Osteocyte (in vitro differentiated cells): Measurements from ENCODE around the gene SH3BP5L. TPM values are rescaled to one million over a fixed set of nuclear protein-coding genes. Genes with fewer than 3 reads are reported as not detected.
A peak's percentile ranks its signal among the peaks of the same experiment; 100 is the strongest.

Experiments
- DNase-seq: peaks from one replicate; pipeline ENCODE4 v3.0.0; 2021; ENCODE audit warnings: mixed read lengths; ENCODE audit not compliant: unreplicated experiment; ENCODE audit errors: extremely low spot score
- H3K27ac Mint-ChIP-seq: one replicate; pipeline ENCODE4 v1.8.0; 2021; ENCODE audit warnings: mild to moderate bottlenecking, mixed read lengths; ENCODE audit not compliant: unreplicated experiment
- H3K27me3 Mint-ChIP-seq: one replicate; pipeline ENCODE4 v1.8.0; 2021; ENCODE audit warnings: mixed read lengths; ENCODE audit not compliant: unreplicated experiment
- H3K36me3 Mint-ChIP-seq: one replicate; pipeline ENCODE4 v1.8.0; 2021; ENCODE audit warnings: mixed read lengths; ENCODE audit not compliant: unreplicated experiment
- H3K4me1 Mint-ChIP-seq: one replicate; pipeline ENCODE4 v1.8.0; 2021; ENCODE audit warnings: mixed read lengths; ENCODE audit not compliant: unreplicated experiment
- H3K4me3 Mint-ChIP-seq: one replicate; pipeline ENCODE4 v1.8.0; 2021; ENCODE audit warnings: mild to moderate bottlenecking, moderate library complexity, mixed read lengths; ENCODE audit not compliant: unreplicated experiment
- H3K9me3 Mint-ChIP-seq: one replicate; pipeline ENCODE4 v1.8.0; 2021; ENCODE audit warnings: mixed read lengths; ENCODE audit not compliant: unreplicated experiment
- CTCF ChIP-seq: fragments of 200-600 bp; sonication (generic); IDR thresholded peaks from 2 replicates; pipeline ENCODE4 v1.5.0; 2021; ENCODE audit warnings: antibody characterized with exemption, mild to moderate bottlenecking, moderate library complexity
- total RNA-seq: library from RNA; stranded (reverse); gene quantifications from 2 replicates; pipeline ENCODE4 v1.2.1, GENCODE V29; 2021

Gene SH3BP5L
- total RNA-seq, 1 donor from 2014 or later = 32.4 TPM

GRCh38 chr1:248810000-248810726, 15.6 kb downstream of the SH3BP5L start:
- H3K36me3 Mint-ChIP-seq = peaks cover 30% of the 10 kb centered on the region
- H3K27ac Mint-ChIP-seq = no peak overlapping the region
- no peak overlapping the region for H3K4me3 Mint-ChIP-seq
- no peak for TF ChIP-seq CTCF
- DNase-seq = no peak
- H3K27me3 Mint-ChIP-seq = no peaks in the 10 kb centered on the region
- H3K9me3 Mint-ChIP-seq = no peaks in the 10 kb centered on the region
- peaks cover 17% of the 10 kb centered on the region for H3K4me1 Mint-ChIP-seq

GRCh38 chr1:248808876-248809275, 16.8 kb downstream of the SH3BP5L start:
- H3K4me1 Mint-ChIP-seq = peaks cover 17% of the 10 kb centered on the region
- H3K27me3 Mint-ChIP-seq = no peaks in the 10 kb centered on the region
- peaks cover 19% of the 10 kb centered on the region for H3K36me3 Mint-ChIP-seq
- H3K27ac Mint-ChIP-seq = no peak overlapping the region
- no peaks in the 10 kb centered on the region for H3K9me3 Mint-ChIP-seq
- H3K4me3 Mint-ChIP-seq = no peak overlapping the region
- no peak for TF ChIP-seq CTCF
- no peak for DNase-seq

- H3K27me3 Mint-ChIP-seq = no peaks in the 10 kb centered on the region
- peak; percentile 55 for TF ChIP-seq CTCF
- peaks cover 5% of the 10 kb centered on the region for H3K36me3 Mint-ChIP-seq
- H3K27ac Mint-ChIP-seq = no peak overlapping the region
- H3K4me3 Mint-ChIP-seq = no peak overlapping the region
- no peak for DNase-seq
- peaks cover 17% of the 10 kb centered on the region for H3K4me1 Mint-ChIP-seq
- H3K9me3 Mint-ChIP-seq = no peaks in the 10 kb centered on the region
These were observed 18.5 kb downstream of the SH3BP5L start for GRCh38 chr1:248807067-248807737.

- H3K9me3 Mint-ChIP-seq = peaks cover 3% of the 10 kb centered on the region
- TF ChIP-seq CTCF = no peak
- peaks cover 10% of the 10 kb centered on the region for H3K4me1 Mint-ChIP-seq
- no peak overlapping the region for H3K27ac Mint-ChIP-seq
- no peak for DNase-seq
- H3K4me3 Mint-ChIP-seq = no peak overlapping the region
- no peaks in the 10 kb centered on the region for H3K36me3 Mint-ChIP-seq
- H3K27me3 Mint-ChIP-seq = peaks cover 9% of the 10 kb centered on the region
These were observed 19.8 kb downstream of the SH3BP5L start for GRCh38 chr1:248805876-248806275.
